HCT116 (cell line): ENCODE data around the gene SETD1A.

ENCODE experiments used
- CTCF ChIP-seq, 3 experiments: fragments of 200-600 bp in 1 of 3; sonication (generic) in 1 of 3; IDR thresholded peaks in 2 of 3; conservative IDR thresholded peaks in 1 of 3; 2 replicates each; pipeline ENCODE4 v1.5.1; 2012 to 2017; ENCODE audit warnings: low read depth in 2 of 3, low read length in 2 of 3, antibody characterized with exemption in 1 of 3, borderline replicate concordance in 1 of 3, control low read depth in 1 of 3, mild to moderate bottlenecking in 1 of 3, mixed read lengths in 1 of 3, mixed run types in 1 of 3, moderate library complexity in 1 of 3; ENCODE audit not compliant: insufficient read depth in 1 of 3
- EZH2 ChIP-seq: fragments of 200-600 bp; sonication (generic); IDR thresholded peaks from 2 replicates; pipeline ENCODE4 v1.6.1; 2017; ENCODE audit warnings: antibody characterized with exemption, mixed run types
- EZH2phosphoT487 ChIP-seq: fragments of 200-600 bp; IDR thresholded peaks from 2 replicates; pipeline ENCODE4 v1.6.1; 2018; ENCODE audit warnings: antibody characterized with exemption, borderline replicate concordance
- JUND ChIP-seq: IDR thresholded peaks from 2 replicates; pipeline ENCODE4 v1.6.1; 2012
- MAX ChIP-seq: IDR thresholded peaks from 2 replicates; pipeline ENCODE4 v1.6.1; 2012
- POLR2A ChIP-seq: IDR thresholded peaks from 2 replicates; pipeline ENCODE4 v1.7.0; 2011; ENCODE audit warnings: borderline replicate concordance; ENCODE audit not compliant: insufficient read depth, insufficient read length; ENCODE audit errors: extremely low read depth
- POLR2AphosphoS5 ChIP-seq: IDR thresholded peaks from 2 replicates; pipeline ENCODE4 v1.6.1; 2011; ENCODE audit warnings: mild to moderate bottlenecking, low read depth, low read length, moderate library complexity
- RAD21 ChIP-seq: IDR thresholded peaks from 2 replicates; pipeline ENCODE4 v1.6.1; 2012; ENCODE audit warnings: low read depth, mild to moderate bottlenecking
- REST ChIP-seq: IDR thresholded peaks from 2 replicates; pipeline ENCODE4 v1.6.1; 2012; ENCODE audit warnings: low read depth
- SIN3A ChIP-seq: IDR thresholded peaks from 2 replicates; pipeline ENCODE4 v1.6.1; 2012; ENCODE audit warnings: low read depth
- SP1 ChIP-seq: IDR thresholded peaks from 2 replicates; pipeline ENCODE4 v1.6.1; 2012; ENCODE audit warnings: low read depth
- YY1 ChIP-seq: IDR thresholded peaks from 2 replicates; pipeline ENCODE4 v1.6.1; 2011; ENCODE audit warnings: low read length, low read depth, moderate library complexity, mild to moderate bottlenecking; ENCODE audit not compliant: insufficient replicate concordance; ENCODE audit errors: extremely low read depth
- ZNF274 ChIP-seq: fragments of 200-500 bp; sonication (Bioruptor generic); IDR thresholded peaks from 2 replicates; pipeline ENCODE4 v1.6.1; 2014; ENCODE audit warnings: mild to moderate bottlenecking, low read depth, low read length, inconsistent platforms

- TF ChIP-seq MAX (no peak), ZNF274 (no peak), JUND (no peak), POLR2AphosphoS5 (no peak), EZH2 (no peak), CTCF (IDR thresholded peaks at IDR 0.05 in 2 of 3, conservative IDR thresholded peaks at IDR 0.05 in 1 of 3; ENCODE audit: borderline replicate concordance in 1 of 3, insufficient read depth in 1 of 3, low read depth in 2 of 3, low read length in 2 of 3) (no peak), POLR2A (no peak), RAD21 (no peak), SP1 (no peak), YY1 (no peak), EZH2phosphoT487 (no peak), REST (no peak), SIN3A (no peak)
Measured at GRCh38 chr16:30966033-30966619, 8.6 kb downstream of the SETD1A start.
